NCI-H524 treated with DMSO at 0.1 percent for 48 hours (cell line): Measurements from ENCODE around the gene SMU1.

Source experiments
- DNase-seq: peaks from one replicate; lab custom pipeline; 2025; lab: John Stamatoyannopoulos, UW

The SMU1 gene

DNA sequence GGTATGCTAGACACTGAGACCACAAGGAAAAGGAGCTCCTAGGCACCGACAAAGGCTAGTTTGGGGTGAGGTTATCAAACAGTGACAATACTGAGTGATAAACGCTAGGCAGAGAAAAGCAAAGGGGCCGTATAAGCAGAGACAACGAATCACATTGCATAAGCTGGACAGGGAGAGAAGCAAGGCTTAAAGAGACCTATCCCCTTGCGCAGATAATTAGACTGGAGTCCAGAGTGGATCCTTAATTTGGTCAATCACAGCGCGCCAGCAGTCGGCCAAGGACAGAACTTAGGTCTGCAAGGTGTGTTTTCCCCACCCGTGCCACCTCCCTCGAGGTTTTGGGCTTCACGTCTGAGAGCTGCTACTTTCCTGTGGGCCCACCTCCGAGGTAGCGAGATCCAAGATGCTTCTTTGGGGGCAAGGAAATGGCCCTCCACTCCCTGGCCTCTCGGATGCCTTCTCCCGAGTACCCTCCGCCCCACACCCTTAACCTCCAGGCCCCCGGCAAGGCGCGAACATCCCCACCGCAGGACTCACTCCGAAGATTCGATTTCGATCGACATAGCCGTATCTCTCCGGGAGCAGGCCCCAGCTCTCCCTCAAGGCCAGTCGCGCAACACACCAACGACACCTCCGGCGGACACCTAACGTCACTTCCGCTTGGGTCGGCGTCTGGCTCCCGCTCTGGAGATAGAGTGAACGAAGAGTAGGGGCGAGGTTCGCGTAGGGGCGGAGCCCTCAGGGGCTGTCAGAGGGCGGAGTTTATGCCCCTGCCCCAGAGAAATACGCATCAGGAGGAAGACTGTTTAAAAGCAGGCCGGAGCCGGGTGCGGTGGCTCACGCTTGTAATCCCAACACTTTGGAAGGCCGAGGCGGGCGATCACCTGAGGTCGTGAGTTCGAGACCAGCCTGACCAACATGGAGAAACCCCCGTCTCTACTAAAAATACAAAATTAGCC, at the start of gene SMU1:
TSS of gene SMU1 (minus strand) at position 629 of the 959 bp plus-strand sequence. CDS start at position 563, 66 bp downstream.
- peak; percentile 87 for DNase-seq

DNA sequence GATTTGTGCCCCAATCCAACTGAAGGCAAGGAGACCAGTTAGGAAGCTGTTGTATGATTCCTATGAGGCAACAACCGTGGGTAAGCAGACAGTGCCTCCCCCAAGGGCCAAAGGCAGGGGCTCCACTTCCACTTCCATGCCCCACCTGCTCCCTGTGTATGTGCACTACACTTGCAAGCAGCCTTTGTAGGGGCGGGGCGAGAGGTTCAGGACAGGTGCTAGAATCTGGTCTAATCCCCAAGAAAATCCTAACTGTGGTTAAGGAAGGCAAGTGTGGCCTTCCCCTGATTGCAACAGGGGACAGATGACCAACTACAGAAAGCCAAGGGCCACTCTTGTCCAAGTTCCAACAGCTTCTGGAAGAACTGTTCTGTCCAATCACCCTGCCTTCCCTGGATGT, 49.0 kb upstream of the SMU1 start:
- DNase-seq = no peak

DNA sequence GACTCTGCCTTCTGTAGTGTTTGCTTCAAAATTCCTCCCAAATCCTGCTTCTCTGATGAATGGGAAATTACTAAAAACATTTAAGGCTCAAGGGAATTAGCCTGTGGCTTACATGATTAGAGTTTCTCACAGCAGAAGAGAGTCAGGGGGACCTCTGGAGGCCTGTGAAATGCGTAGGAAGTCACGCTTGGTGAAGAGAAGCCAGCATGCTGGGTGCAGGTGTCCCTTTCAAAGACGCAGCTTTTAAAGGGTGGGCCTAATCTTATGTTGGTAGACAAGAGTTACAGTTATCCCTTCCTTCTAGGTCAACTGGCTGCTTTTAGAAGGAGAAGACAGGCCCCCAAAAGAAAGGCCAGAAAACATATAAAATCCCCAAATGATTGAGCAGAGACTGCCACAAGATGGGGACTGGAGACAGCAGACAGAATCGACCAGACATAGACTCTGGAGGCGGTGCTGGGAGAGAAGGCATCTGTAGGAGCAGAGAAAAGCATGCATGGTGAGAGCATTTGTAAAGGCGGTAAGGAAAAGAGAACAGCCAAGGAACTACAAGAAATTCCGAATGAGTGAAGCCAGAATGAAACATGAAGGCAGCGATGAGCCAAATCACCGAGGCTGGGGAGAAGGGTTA, 48.4 kb upstream of the SMU1 start:
- no peak for DNase-seq

DNA sequence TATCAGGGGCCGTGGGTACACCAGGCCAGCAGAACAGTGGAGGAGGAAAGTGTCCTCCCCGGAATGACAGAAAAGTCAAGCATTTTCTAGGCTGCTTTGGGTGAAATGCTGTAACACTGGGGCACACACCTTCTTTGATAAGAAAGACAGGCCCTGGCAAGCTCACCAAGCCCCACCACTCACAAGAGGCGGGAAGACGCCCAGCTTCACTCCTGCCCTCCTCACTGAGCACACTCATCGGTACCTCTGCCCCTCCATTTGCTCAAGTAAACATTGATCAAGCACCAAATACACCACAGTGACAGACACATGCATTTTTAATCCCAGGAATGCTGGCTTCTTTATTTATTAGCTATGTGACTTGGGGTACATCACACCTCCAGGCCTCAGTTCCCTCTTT, 47.6 kb upstream of the SMU1 start:
- DNase-seq = no peak

DNA sequence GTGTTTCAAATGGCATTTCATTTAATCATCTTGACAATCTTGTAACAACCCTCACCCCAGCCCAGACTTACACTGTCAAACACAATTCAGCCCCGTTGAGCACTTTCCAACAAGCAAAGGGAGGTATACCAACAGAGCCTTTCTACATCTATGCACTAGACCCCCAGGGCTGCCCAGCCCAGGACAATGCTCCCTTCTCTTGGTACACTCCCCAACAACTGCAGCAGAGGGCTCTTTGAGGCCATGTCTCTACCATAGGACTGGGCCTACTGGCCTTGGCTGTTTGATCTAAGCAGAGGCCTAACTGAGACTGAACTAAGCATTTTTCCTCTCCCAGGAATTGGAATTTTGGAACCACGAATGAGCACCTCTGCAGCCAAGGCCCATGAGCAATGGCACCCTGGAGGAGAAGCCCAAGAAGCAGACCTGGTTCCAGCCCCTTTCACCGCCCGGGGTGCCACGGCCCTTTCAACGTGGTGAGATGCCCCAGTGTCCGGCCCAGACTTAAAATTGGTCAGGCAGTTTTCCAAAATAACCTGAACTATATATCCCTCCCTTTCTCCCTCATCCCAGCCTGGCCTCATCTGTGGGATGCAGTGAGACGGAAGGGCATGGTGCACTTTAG, 47.0 kb upstream of the SMU1 start:
- DNase-seq = no peak

DNA sequence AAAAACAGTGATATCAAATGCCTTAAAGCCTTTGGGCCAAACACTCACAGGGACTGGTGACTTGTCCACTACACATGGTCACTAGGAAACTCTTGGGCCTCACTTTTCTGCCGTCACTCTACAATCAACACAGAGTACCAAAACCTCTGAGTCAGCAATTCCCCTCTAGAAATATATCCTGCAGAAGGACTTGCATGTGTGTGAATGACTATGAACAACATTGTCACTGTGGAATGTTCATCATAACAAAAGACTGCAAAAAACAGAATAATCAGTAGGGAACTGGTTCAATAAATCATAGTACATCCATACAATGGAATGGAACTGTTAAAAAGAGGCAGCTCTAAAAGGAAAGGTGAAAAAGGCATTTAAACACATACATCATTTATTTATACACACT, 44.1 kb upstream of the SMU1 start:
- no peak for DNase-seq

DNA sequence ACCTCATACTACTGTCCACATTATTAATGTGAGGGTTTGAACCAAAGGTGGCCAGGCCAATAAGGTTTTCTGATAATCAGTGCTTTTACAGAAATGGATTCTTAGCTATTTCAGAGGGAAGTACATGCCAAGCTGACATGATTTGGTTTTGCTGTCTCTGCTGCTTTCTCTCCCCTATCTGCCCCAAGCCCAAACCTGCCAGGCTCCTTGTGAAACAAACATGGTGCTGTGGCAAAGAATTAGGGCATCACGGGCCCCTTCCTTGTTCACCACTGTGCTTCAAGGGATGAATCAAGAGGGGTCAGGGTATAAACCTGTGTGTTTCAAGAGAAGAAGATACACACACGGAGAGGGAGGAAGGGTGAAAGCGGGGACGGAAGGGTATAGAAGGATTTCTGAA, 41.3 kb upstream of the SMU1 start:
- DNase-seq = no peak

DNA sequence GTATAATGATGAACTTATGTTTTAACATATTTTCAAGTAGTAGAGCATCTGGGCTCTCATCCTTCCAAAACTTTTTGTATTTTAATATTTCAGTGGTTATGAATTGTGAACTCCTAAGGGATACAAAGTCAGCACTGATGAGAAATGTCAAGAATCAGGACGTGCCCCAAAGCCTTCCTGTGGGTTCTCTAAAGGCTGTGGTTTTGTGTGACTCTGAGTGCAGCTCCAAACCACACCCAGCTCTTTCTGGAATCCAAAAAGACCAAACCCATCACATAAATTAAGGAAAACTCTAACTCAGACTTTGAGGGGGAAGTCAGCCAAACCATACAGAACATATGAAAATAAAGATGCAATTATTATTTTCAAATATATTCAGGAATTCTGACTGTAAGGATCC, 40.8 kb upstream of the SMU1 start:
- DNase-seq = no peak

DNA sequence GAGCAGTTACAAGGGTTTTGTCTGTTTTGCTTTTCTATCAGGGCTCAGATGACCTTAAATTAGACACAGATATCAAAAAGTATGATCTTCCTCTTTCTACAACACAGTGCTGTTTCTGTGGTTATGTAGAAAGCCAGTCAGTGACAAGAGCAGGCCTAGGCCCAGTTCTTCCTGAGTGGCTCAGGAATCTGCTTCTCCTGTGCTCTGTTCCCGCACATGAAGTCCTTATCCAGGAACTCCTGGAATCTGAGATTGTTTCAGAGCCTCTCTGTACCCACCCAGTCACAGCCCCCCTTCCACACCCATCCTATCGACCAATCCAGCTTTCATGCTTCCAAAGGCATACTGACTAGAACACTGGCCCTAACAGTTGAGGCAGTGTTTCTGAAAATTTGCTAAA, 40.4 kb upstream of the SMU1 start:
- no peak for DNase-seq

DNA sequence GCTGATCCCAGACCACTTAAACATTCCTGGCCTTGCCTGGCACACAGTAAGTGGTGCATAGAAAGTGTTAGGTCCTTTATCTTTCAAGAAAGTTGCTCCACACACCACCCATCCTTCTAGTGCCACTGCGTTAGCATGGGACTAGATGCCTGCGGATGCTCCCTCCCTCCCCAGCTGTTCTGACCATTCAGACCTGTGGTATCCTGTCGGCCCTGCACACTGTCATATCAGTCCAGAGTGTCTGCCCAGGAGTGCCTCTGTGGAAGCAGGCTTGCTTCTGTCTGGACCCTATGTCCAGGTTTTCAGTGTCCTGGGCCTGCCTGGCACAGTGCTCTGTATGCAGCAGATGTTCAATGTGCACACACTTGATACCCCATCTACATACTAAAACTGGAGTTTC, 38.3 kb upstream of the SMU1 start:
- DNase-seq = no peak

DNA sequence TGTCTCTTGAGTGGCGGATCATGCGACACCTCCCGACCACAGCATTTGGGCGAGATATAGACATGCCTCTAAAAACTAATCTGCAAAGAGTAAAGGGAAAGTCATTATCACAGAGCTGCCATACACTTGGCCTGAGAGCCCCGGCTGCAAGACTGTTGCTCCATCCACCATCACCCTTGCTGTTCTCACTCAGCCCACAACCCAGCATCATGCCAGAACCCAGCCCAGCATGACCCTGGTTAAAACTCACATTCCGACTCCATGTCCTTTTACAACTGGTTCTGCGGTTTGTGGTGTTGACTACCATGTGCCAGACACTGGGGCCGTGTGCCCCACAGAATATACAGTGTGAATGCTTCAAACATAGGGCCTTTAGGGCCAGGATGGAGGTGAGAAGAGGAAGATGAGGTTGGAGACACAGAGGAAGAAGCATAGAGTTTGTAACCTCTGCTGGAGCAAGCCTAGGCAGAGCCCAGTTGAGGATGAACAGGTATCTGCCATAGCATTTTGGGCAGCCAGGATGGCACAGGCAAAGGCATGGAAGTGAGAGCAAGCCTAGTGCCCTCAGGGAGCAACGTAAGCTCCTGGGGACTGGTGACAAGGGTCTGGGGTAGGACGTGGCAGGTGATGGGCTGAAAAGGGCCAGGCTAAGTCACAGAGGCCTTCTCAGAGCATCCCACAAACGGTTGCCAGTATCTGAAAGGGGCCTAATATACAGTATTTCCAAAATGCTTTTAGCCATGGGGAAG, 37.5 kb upstream of the SMU1 start:
- no peak for DNase-seq

DNA sequence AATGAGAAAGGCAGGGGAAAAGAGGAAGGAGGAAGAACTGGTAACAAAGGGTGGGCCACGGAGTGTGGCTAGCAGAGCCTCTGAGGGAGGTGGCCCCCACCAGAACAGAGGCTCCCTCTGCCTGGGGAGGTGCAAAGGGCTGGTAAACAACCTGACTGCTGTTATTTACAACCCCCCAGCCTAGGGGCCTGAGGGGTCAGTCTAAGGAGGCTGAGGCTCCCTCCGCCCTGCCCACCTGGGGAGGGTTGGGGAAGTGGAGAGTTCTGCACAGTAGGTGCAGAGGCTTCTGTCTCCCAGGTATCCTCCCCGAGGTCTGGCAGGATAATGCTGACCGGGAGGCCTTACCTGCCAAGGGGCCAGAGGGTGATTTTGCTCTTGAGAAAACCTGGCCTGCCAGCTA, 35.6 kb upstream of the SMU1 start:
- DNase-seq = no peak

DNA sequence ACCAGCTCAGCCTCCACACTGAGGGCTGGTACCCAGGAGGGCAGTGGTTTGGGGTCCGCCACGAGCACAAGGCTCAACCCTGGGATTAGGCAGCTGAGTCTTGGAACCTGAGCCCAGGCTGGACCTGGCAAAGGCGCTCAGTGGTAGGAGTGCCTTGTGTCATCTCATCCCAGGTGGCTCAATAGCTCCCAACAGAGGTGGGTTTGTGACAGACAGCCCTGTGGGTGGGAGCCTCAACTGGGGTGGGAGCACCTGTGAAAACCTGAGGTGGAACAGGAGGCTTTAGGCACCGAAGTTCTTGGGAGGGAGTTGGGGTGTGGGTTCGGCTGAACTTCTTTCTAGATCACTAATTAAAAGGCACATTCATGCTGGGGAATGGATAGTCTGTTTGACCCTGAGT, 35.2 kb upstream of the SMU1 start:
- DNase-seq = no peak

DNA sequence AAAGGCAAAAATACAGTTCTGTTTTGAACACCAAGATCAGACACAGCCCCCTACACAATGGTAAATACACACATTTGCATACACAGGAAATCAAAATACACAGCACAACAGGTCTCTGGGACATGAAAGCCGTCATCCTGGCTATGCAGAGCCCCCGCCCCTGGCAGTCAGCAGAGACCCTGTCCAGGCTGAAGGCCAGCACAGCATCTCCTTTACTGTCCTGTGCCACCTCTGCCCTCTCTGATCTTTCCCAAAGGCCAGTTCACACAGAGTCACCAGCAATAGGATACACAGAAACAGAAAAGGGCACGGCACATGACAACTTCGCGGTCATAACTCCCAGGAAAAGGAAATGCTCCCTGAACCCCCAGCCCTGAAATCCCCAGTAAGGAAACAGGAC, 34.2 kb upstream of the SMU1 start:
- DNase-seq = no peak

DNA sequence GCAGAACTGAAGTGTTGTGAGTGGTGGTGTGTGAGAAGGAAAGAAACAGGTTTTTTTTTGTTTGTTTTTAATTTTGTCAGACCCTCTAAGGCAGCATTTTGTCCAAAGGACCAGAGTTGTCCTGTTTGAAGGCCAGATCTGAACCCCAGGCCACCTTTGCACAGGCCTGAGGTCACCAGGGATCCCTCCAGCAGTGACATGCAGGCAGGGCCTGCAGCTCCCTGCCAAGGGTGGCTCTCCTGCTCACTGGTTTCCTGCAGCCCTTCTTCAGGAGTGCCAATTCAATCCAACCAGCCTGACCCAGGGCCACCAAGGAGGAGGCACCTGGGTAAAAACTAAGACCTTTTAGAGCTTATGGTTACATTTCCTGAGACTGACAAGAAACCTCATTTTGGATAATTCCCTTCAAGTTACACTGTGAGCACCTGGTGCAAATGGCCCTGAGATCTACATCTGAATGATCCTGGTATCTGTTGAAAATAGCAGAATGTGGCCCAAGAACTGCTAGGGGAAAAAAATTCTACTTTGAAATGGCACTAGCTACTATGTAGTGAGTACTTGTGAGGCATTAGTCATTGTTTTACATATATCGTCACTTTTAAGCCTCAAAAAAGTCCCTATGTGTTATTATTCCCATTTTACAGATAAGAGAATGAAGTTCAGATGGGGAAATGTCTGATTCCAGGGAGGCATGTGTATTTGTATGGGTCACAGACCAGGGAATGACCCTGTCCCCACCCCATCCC, 33.5 kb upstream of the SMU1 start:
- no peak for DNase-seq

DNA sequence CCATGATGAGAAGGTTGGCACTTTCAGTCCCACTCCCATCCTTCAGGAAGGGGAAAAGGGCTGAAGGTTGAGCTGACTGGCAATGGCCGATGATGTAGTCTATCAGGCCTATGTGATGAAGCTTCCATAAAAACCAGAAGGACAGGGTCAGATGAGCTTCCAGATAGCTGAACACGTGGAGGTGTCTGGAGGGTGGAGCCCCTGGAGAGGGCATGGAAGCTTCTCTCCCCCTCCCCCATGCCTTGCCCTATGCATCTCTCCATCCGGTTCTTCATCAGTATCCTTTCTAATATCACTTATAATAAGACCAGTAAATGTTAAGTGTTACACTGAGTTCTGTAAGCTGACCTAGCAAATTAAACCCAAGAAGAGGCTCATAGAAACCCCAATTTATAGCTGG, 32.6 kb upstream of the SMU1 start:
- DNase-seq = no peak

DNA sequence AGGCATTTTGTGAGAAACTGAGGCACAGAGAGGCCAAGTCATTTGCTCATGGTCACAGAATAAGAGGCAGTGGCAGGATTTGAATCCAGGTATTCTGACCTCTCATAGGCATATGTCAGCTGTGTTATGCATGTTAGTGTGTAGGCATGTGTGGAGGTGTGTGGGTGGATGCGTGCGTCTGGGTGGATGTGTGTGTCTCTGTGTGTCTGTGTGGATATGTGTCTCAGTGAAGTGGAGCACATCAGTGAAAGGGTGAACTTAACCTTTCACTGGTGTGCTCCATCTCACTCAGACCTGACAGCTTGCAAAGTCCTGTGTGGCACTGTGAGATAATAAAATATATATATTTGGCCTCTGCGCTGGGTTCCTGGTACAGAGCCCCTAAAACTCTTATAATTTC, 32.0 kb upstream of the SMU1 start:
- no peak for DNase-seq

DNA sequence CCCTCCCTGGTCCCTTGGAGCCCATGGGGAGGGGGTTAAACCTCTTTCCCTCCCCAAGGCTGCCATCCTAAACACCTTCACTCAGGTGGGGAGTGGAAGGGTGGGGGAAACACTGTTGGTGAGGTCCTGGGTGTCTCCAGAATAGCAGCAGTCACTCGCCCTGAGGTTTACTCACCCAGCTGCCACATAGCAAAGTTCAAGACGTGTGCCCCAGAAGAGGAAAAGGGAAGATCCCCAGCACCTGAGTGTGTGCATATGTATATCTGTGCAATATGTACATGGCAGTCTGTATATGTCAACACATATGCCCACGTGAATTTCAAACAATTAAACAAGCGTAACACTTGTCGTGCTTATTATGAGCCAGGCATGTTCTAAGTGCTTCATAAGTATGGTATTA, 31.3 kb upstream of the SMU1 start:
- no peak for DNase-seq

DNA sequence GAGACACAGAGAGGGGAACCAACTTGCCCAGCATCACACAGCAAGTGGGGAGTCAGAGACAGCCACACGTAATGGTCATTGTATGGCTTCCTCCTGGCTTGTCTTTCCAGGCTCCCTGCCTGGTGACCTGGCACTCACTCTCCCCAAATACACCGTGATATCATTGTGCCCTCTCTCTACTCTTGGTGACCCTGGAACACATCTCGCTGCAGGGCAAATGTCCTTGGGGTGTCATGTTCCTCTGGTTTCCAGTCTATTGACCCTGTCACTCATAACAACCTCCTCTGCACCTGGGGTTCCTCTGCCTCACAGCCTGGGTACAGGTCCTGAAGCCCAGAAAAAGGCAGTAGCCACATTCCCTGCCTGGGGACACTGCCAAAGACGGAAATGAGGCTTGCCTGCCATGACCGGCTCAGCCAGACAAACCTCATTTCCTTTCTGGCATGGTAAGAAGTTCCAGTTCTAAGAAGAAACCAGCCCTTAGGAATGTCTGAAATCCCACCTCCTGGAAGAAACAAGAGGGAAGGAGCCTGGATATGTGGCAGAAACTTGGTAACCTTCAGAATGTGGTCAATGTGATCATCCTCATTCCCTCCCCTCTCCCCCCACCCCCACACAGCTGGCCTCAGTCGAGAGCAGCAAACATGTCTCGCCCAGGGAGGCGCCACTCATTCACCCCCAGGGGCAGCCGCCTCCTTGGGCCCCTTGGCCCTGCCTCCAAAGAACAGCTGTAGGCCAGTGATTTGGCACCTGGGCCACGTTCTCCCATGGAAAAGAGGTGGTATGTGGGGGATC, 30.6 kb upstream of the SMU1 start:
- DNase-seq = no peak

DNA sequence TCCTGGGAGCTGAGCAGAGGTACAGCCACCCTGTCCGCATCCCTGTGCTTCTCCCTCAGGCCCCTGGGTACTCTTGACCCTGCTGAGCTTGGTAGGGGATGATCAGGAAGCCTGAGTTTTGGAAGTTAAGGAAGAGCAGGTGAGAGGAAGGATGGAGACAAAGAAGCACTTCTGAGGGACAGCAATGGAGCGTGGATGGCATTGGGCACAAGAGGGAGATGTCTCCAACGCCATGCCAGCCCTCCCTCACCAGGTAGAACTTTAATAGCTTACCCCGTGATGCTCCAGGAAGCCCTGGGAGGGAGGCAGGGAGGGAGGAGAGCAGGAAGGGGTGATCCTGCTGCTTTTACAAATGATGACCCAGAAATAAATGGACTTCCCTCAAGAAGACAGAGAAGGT, 29.9 kb upstream of the SMU1 start:
- DNase-seq = no peak

DNA sequence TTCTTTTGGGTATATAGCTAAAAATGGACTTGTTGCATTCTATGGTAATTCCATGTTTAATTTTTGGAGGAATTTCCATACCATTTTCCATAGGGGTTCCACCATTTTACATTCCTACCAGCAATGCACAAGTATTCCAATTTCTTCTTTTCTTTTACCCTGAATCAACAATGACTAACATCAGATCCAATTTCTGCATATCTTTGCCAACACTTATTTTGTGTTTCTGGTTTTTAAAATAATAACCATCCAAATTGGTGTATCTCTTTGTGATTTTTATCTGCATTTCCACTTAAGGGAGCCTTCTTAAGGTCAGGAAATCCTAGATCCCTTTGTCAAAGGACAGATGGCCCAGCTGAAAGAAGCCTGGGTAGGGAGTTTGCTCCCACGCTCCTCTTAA, 29.5 kb upstream of the SMU1 start:
- no peak for DNase-seq
